ENCODE measurements around the gene ALAD.
"Not testable (repeated sequence)": the region's sequence is repeated elsewhere in the genome, so short reads cannot be mapped to it uniquely, and the experiment has no call there.

Gene ALAD

GRCh38 chr9:113397203-113397631, 3.9 kb downstream of the ALAD start:
- DNase-seq, result no peak

GRCh38 chr9:113395000-113395861, 5.9 kb downstream of the ALAD start:
- DNase-seq, result no peak

DNA sequence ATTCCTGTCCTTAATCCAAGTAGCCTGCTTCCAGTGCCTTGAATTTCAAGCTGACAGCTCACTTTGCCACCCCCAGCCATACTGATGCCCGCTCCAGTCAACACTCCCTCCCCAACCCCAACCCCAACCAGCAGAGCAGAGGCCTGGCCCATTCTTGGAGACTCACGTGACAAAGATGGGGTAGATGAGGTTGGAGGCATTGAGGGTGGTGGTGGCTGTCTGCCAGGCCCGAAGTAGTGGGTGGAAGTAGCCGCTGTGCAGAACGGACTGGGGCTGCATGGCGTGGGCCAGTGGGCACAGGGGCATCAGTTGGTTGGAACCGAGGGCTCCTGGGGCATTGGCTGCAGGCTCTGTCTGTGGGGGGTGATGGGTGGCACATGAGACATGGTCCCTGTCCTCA, 7.8 kb downstream of the ALAD start:
- DNase-seq, result no peak

DNA sequence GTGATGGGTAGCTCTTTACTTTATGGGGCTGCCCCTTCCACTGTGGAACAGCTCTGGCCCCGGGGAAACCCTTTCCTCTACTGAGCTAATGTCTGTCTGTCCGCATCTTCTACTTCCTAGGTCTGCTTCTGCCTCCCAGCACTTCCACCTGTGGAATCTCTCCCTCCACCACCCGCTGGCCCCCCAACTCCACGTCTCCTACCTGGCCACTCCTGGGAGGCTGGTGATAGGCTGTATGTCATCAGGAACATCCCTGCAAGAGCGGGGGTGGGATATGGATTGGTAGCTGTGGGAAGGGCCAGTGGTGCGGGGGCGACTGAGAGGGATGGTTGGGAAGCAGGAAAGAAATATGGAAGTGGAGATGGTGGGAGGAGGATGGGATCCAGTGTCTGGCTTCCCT, 9.2 kb downstream of the ALAD start:
- no peak for DNase-seq

- DNase-seq, result no peak
Measured at GRCh38 chr9:113390192-113390960, 10.7 kb downstream of the ALAD start.

DNA sequence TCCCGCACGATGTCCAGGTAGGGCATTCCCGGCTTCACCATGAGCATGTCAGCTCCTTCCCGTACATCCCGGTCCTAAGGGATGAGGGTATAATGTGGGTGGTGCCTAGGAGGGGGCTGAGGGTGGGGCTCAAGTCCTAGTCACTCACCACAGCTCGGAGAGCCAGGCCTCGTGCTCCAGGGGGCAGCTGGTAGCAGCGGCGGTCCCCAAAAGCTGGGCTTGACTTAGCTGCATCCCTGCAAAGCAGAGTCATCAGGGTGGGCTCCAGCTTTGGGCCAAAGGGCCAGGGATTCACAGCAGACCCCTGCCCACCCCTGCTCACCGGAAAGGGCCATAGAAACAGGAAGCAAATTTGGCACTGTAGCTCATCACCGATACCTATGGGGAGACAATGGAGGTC, 11.6 kb downstream of the ALAD start:
- no peak for DNase-seq

GRCh38 chr9:113388833-113389232, 12.3 kb downstream of the ALAD start:
- no peak for DNase-seq

- no peak for DNase-seq
Measured at GRCh38 chr9:113387560-113388230, 13.4 kb downstream of the ALAD start.

- no peak for DNase-seq
Measured at GRCh38 chr9:113386571-113387393, 14.3 kb downstream of the ALAD start.

DNA sequence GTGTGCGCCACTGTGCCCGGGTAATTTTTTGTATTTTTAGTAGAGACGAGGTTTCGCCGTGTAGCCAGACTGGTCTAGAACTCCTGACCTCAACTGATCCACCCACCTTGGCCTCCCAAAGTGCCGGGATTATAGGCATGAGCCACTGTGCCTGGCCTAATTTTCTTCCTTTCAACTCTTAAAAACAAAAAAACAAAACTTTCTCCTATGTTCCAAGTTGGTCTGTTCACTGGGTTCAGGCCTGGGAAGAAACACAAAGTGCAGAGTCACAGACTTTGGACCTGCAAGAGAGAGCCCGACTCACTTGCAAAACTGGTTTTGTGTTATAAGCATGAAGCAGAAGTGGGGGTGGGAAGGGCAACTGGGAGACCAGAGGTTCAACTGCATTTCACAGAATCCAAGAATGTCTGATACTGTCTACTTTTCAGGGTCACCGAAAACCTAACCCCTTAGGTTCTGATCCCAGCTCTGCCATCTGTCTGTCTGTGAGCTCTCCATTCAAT, 19.1 kb downstream of the ALAD start:
- no peak for DNase-seq

- DNase-seq, result not testable (repeated sequence)
Measured at GRCh38 chr9:113381441-113381840, 19.6 kb downstream of the ALAD start.

DNA sequence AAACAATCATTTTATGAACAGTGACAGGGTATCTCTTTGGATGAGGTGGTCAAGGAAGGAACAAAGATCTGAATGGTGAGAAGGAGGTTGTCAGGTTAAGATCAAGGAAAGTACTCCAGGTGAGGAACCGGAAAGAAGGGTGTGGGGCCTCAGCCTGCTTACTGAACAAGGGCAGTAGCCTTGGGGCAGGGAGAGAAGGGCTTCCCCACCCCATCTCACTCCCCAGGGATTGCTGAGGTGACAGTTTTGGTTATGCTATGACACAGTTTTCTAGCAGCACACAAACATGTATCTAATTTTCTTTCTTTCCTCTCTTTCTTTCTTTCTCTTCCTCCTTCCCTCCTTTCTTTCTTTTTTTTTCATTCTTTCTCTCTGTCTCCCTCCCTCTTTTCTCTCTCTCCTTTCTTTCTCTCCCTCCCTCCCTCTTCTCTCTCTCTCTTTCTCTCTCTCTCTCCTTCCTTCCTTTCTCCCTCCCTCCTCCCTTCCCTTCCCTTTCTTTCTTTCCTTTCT, 20.2 kb downstream of the ALAD start:
- DNase-seq, result no peak

GRCh38 chr9:113379829-113380210, 21.3 kb downstream of the ALAD start:
- not testable (repeated sequence) for DNase-seq

GRCh38 chr9:113379094-113379828, 21.8 kb downstream of the ALAD start:
- not testable (repeated sequence) for DNase-seq

DNA sequence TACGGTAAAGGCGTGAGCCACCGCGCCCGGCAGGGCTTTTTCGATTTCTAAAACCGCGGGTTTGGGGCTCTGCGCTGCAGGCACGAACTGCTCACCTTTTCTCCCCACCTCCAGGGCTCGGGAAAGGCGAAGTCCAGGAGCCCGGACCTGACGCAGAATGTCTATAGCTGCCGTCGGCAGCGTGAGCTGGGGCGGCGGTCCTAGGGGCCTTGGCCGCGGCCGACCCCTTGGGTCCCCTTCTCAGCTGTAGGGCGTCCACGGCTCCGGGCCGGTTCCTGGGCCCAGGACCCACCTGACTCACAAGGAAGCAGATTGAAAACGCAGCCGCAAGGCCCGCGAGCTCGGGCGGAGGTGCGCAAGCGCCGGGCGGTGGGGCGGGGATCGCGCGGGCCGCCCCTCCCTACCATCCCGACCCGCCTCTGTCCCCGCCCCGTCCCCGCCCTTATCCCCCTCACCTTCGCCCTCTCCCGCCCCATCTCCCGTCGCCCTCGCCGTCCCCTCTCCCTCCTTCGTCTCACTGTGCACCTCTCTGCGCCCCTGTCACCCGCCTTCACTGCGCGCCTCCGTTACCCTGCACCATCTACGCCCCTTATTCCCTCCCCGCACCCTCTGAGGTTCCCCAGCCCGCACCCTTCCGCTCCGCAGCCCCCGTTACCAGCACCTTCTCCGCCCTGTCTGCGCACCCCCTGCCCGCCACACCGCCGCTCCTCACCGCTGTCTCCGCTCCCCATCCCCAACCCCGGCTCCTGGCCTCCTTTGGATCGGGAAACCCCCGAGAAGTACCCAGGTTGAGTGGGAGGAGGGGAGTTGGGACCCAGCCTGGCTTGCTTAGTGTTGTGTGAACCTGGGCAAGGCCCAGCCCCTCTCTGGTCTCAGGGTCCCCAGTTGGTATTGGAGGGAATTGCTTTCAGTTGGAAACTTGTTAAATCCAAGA, 24.2 kb downstream of the ALAD start, which contains the start of gene HDHD3:
TSS of gene HDHD3 (minus strand) at position 353 of the 934 bp plus-strand sequence. CDS start 2,632 bp downstream, outside the sequence.
- DNase-seq, result peak; percentile 78

- no peak for DNase-seq
Measured at GRCh38 chr9:113375057-113376023, 25.7 kb downstream of the ALAD start.

DNA sequence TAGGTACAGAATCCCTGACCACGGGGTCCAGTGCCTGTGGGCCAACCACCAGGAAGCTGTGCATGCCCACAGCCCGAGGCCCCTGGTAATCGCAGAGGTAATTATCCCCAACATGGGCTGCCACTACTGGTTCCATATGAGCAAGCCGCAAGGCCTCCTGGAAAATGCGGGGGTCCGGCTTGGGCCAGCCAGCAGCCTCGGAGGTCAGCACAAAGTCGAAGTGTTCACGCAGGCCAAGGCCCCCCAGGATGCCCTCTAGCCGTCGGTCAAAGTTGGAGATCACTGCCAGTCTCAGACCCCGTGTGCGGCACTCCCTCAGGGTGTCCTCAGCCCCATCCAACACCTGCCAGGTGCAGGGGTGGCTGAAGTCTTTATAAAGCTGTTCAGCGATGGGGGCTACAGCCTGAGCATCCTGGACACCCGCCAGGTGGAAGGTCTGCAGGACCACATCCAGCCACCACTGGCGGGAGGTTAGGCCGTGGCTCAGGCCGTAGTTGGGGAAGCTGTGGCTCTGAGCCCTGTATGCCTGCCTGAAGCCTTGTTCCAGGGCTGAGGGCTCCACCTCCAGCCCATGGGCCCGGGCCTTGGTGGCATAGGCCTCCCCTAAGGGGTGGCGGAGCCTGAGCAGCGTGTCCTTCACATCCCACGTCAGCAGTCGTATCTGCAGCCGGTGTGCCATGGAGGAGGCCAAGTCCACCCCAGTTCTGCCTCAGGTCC, 27.2 kb downstream of the ALAD start:
- no peak for DNase-seq

- DNase-seq, result no peak
Measured at GRCh38 chr9:113373256-113373655, 27.8 kb downstream of the ALAD start.

Measured in left hindlimb (tissue), 1 donor.